Mucosa of gallbladder (tissue), 1 donor: ENCODE data around the gene KLHL40. TPM values are rescaled to one million over a fixed set of nuclear protein-coding genes. Genes with fewer than 3 reads are reported as not detected.

Source experiments
- DNase-seq: peaks from one replicate; pipeline ENCODE4 v3.0.0-alpha.2; 2020; ENCODE audit warnings: low spot score
- total RNA-seq: library from RNA; stranded (reverse); gene quantifications from one replicate; pipeline ENCODE4 v1.2.1, GENCODE V29; 2021
- donor health status: DM: no; HTN: no; CAD: no.

The KLHL40 gene, protein sequence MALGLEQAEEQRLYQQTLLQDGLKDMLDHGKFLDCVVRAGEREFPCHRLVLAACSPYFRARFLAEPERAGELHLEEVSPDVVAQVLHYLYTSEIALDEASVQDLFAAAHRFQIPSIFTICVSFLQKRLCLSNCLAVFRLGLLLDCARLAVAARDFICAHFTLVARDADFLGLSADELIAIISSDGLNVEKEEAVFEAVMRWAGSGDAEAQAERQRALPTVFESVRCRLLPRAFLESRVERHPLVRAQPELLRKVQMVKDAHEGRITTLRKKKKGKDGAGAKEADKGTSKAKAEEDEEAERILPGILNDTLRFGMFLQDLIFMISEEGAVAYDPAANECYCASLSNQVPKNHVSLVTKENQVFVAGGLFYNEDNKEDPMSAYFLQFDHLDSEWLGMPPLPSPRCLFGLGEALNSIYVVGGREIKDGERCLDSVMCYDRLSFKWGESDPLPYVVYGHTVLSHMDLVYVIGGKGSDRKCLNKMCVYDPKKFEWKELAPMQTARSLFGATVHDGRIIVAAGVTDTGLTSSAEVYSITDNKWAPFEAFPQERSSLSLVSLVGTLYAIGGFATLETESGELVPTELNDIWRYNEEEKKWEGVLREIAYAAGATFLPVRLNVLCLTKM
- total RNA-seq, result not detected

DNA sequence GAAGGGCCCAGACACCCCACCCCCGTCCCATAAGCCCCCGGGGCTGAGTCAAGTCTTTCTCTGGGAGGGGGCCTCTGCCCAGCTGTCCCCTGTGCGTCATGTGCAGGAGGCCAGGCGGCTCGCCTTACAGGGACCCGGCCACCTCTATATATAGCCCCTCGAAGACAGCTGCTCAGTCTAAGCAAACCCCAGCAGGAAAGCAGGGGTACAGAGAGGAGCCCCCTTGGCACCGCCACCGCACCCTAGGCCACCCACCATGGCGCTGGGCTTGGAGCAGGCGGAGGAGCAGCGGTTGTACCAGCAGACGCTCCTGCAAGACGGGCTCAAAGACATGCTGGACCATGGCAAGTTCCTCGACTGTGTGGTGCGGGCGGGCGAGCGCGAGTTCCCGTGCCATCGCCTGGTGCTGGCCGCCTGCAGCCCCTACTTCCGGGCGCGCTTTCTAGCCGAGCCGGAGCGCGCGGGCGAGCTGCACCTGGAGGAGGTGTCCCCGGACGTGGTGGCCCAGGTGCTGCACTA lies at the start of gene KLHL40:
Gene KLHL40, plus strand, starts transcription at position 175 of the 519 bp plus-strand sequence. Its CDS starts 82 bp downstream, at position 257.
- DNase-seq, result no peak

DNA sequence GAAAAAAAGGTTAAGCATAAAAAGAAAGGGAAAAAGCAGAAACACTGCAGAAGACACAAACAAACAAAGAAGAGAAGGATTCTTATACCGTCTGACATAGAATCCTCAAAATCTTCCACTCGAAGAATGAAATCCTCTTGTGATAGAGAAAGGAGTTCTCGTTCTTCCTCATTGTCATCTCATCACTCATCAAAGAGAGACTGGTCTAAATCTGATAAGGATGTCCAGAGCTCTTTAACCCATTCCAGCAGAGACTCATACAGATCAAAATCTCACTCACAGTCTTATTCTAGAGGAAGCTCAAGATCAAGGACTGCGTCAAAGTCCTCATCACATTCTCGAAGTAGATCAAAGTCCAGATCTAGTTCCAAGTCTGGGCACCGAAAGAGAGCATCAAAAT lies 48.3 kb upstream of the KLHL40 start:
- no peak for DNase-seq

DNA sequence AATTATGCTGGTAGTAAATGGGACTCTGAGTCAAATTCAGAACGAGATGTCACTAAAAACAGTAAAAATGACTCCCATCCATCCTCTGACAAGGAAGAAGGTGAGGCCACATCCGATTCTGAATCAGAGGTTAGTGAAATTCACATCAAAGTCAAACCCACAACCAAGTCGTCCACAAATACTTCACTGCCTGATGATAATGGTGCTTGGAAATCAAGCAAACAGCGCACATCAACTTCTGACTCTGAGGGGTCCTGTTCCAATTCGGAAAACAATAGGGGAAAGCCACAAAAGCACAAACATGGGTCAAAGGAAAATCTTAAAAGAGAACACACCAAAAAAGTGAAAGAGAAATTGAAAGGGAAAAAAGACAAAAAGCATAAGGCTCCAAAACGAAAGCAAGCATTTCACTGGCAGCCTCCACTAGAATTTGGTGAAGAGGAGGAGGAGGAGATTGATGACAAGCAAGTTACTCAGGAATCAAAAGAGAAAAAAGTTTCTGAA lies 46.9 kb upstream of the KLHL40 start:
- DNase-seq, result no peak

DNA sequence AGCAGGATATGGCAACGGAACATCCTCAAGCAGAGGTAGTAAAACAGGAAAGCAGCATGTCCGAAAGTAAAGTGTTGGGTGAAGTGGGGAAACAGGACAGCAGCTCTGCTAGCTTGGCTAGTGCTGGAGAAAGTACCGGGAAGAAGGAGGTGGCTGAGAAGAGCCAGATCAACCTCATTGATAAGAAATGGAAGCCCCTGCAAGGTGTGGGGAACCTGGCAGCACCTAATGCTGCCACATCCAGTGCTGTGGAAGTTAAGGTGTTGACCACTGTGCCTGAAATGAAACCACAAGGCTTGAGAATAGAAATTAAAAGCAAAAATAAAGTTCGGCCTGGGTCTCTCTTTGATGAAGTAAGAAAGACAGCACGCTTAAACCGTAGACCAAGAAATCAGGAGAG lies 46.1 kb upstream of the KLHL40 start:
- DNase-seq, result no peak

DNA sequence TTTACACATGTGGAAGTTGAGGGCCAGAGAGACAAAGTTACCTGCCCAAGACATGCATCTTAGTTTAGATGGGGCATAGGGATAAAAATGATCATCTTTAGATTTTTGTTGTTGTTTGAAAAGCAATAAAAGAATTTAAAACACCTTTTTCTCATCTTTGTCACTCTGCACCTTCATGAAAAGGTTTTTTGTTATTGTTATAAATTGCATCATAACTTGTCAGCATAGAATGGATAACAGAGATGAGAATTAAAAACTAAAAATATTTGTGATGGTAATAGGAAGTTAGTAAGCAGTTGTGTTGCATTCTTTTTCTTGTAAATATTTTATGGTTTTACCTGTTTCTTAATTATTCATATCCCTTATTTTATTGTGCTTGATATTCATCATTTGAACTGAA lies 45.2 kb upstream of the KLHL40 start:
- no peak for DNase-seq

DNA sequence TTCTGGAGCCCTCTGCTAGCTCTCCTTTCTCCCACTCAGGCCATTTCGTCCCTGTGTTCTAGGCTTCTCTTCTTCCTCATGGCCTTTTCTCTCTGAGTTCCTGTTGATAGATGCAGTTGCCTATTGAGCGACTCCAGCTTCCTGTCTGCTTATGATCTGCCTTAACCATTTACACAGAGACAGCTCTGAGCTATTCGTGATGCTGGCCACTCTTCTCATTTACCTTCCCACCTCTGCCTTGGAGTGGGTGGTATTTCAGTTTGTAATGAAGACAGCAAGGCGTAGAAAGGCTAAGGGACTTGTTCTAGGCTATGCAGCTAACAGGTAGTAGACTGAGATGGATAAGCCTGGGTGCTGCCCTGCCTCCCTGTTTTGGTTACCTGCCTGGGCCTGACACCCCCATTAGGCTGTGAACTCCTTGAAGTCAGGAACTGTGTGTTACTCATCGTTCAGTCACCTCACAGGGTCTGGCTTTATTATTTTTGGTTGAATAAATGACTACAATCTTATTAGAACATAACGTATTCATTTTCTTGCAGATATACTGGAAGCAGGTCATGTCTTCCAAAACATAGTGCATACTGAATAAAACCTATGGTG lies 44.5 kb upstream of the KLHL40 start:
- DNase-seq, result no peak

DNA sequence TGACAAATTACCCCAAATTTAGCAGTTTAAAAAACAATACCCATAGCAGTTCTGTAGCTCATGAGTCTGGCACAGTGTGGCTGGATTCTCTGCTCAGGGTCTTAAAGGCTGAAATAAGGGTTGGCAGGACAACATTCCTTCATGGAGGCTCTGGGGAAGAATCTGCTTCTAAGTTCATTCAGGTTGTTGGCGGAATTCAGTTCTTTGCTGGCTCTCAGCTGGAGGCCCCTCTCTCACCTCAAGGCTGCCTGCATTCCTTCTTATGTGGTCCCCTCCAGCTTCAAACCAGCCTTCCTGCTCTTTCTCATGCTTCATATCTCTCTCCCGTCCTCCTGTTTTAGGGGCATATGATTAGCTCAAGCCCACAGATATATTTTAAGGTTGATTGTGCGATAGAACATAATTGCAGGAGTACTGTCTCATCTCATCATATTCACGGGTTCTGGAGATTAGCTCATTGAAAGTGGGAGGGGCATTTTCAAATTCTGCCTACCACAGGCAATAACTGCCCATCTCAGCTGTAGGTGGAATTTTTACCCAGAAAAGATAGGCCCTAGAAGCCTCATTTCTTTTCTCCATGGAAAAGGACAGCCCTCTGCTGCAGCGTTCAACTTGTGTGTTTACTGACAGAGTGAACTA lies 37.4 kb upstream of the KLHL40 start:
- DNase-seq, result no peak

DNA sequence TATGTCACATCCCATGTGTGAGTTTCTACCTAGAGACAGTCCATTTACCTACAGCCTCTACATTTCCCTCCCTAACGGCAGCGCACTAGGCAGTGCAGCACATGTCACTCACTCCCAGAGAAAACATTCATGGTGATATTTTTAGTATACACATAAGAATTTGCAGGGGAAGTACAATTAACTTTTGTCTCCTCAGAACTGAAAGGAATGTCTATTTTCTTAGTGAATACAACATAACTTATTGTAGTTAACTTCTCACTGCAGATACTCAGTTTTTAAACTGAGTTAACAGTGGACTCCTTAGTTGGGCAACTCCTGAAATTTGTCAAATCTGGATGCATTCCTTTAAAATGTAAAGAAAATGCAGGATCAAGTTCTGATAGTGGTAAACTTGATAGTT lies 36.3 kb upstream of the KLHL40 start:
- no peak for DNase-seq

DNA sequence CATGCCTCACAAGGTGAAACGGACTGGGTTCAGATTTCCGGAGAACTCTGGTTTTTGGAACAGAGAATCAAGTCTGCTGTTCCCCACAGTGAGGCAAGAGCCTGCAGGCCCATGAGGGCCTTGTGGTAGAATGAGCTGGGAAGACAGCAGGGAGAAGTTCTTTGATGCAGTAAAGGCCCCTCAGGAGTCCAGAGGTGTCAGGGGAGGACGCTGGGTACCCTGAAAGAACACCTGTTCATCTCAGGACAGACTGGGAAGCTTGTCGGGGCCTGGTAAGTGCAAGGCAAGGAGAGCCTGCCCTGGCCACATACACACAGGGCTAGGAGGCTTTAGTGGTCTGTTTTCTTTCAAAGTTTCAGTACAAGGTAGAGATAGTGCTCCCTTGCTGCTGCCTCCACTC lies 35.6 kb upstream of the KLHL40 start:
- DNase-seq, result no peak

DNA sequence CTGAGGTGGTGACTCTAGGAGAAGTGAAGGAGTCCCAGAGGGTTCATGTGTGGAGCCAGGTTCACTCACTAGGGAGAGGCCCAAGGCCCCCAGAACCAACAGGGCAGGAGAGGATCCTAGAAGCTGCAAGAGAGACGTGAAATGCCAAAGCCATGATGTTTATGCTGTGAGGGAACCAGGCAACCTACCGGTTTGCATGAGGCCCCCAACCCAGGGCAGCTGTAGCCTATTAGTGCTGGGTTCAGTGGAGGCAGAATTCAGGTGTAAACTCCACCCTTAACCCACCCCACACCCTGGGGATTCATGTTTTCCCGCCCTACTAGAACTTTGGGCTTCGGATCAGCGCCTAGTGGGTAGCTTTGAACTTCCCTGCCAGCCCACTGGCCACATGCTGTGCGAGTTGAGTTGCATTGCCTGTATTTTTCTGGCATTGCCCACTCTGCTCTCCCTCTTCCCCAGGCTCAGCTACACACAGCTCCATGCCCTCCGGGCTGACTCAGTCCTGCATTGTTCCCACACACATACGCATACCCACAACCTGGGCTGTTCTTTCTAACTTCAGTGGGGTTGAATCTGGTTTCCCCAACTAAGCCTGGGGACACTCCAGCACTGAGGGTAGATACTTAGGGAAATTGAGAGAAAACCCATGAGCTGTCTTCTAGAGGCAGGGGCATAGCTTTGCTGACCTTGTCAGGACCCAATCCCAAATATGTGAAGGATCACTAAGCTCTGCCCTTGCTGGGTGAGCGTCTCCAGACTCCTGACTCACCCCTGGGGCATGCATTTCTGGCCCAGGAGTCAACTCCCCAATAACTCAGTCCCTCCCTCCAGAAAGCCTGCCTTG lies 33.9 kb upstream of the KLHL40 start:
- DNase-seq, result no peak

DNA sequence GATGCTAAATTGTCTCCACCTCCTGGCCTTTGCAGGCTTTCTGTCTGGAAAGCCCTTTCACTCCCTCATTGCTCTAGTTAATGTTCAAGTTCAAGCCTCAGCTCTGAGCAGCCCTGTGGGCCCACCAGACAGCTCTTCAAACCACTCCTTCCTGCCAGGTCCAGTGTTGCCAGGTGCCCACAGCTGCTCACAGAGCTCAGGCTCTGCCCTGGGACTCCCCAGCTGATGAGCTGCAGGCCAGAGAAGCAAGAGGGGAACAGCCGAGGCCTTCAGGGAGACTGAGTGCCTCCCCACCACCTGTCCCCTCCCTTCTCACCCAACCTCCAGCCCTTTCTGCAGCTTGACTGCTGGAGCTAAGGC lies 33.1 kb upstream of the KLHL40 start:
- no peak for DNase-seq

DNA sequence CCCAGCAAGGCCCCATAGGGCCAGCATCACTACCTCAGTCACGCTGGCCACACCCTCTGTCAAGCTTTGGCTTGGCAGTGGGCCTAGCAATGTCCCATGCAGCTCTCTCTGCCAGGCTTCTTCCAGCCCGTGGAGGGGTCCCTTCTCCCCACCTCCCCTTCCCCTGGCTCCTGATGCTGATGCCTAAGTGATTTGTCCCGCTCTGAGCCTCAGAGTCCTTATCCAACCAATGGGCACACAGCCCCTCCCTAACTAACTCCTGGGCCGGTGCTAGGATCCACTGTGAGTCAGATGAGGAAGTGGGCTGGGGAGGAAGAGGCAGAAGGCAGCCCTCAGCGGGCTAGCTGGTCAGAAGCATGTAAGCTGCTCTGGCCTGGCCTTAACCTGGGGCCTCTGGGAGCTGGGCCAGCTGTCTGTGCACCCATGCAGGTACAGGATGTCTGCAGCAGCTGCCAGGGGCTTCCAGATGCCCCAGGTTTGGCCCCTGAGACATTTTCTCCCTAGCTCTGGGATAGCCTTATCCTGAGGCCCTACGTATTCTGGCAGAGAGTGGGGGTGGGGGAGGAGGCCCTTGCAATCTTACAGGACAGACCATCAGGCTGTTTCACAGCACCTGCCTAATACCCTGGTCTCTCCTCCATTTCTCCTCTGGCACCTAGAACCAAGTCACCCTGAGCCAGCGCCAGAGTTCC lies 32.6 kb upstream of the KLHL40 start:
- peak; percentile 68 for DNase-seq

DNA sequence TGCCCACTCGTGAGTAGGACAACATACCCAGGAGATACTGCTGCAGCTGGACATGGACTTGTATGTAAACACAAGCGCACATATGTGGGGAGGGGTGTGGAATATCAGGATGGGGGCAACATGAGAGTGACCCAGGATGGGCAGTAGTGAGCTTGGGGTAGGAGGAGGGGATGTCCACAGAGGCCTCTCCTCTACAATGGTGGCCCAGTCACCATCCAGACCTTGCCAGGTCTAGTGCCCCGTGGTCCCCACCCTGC lies 32.1 kb upstream of the KLHL40 start:
- no peak for DNase-seq

DNA sequence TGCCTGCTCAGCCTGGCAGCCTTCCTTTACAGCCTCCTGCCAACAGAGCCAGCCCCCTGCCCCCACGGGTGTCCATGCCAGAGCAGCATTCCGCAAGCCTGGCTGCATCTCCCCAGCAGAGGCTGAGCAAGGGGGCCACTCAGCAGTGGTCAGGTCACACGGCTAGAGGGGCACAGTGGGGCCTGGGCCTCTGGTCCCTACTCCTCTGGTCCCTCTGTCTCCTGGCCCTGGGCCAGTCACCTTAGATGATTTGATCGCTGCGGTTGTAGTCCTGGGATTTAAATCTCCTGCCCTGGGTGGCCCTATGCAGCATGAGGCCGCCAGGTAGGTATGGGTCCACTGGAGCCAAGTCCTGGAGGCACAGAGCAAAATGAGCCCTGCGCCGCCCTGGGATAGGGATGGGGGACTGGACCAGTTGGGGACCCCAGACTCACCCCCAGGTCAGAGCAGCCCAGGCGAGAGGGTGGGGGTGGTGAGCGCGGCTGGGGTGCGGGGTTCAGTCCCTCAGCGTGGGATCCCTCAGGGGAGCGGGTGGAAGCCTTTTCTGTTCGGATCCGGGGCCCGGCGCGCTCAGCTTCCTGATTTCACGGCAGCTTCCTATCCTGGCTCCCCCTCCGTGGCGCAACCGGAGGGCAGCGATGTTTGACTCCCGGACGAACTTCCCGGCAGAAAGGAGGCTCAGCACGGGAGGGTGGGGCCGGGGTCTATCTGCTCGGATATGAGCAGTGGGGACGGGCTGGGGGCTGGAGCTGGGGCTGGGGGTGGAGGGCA lies 31.6 kb upstream of the KLHL40 start, which contains the start of gene ZBTB47:
Gene ZBTB47, plus strand, starts transcription at position 138 of the 771 bp plus-strand sequence. CDS start 4,659 bp downstream, outside the sequence.
- no peak for DNase-seq

DNA sequence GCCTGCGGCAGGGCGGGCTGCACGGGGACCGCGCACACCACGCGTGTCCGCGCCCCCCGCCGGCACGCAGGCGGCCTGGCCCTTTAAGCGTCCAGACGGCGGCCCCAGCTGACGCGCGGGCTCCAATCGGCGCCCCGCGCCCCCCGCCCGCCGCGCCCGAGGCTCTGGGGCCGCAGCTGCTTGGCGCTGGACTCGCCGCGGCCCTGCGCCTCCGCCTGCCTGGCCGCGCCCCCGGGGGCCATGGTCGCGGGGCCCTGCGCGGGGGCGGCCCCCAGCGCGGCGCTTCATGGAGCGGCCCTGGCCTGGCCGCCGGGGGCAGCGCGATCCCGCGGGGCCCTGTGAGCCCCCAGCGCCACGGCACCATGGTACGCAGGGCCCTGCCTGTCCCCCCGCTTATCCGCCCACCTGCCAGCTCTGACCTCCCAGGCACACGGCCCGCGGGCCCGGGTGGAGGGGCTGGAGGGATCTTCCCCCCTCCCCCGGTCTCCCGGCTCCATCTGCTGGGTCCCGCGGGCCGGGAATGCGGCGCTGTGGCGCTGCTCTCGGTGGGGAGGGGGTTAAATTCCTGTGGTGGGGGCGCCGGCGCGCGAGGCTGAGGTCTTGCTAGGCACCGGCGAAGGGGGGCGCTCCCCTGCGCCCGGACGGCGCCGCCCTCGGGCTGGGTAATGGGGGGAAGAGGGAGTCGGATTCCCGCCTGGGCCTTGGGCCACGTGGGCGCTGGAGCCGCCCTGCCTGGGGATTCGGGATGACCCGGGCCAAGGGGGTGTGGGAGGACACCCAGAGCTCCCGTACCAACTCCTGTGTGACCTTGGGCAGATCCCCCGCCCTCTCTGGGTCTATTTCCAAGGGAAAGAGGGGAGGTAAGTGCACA lies 30.8 kb upstream of the KLHL40 start:
- no peak for DNase-seq

DNA sequence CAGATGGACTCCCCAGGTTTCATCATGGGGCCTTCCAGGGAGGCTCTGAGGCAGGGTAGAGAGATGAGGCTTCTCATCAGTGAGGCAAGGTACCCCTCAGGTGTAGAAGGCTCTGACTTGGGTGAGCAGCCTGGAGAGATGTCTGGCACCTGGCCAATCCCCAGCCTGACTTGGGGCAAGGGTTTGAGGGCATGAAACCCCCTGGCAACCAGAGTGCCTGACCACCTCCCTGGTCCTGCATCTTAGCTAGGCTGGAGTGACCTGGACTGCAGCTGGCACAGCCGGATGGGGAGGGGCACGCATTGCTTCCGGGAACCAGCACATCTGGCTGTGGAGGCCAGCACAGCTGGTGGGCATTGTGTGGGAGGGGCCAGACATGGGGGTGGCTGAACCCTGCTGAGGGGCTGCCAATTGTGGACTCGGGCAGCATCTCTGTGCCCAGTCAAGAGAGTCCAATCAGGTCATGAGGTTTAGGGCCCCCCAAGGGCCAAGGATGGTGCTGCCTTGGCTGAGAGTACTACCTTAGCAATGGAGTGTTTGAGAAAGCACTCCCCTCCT lies 29.9 kb upstream of the KLHL40 start:
- no peak for DNase-seq

DNA sequence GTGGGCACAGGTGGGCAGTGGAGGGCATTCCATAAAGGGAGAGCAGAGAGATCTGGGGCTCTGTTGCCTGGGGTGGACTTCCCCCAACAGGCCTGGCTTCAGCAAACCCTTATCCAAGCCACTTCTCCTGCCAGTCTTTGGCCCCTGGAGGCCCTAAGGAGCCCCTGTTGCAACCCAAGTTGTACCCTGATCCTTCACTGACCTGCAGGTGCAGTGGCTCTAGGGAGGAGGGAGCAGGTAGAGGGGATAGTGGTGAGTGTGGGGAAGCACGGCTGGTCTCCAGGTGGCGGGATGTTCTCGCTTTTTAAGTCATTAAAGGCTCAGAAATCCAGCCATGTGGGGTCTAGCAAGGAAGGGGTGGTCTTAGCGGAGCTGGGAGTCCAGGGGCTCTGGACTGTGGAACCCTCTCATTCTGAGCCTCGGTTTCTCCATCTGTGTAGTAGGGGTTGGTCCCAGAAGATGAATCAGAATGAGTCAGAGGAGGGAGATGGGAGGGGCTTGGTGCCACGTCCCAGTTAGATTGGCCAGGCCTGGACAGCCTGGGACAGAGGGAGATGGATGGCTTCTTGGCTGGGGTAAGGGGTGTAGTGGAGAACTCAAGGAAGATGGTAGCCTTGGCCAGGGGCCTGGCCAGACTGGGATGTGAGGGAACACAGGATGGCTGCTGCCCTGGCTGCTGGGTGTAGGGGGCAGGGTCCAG lies 29.2 kb upstream of the KLHL40 start:
- no peak for DNase-seq
